A549 treated with GW870086 at 1 μM for 4 hours (cell line): ENCODE results near the gene RHOD. TPM values are rescaled to one million over a fixed set of nuclear protein-coding genes. Genes with fewer than 3 reads are reported as not detected.

Experiments used
- total RNA-seq: library from RNA; stranded (reverse); fragments of 200-300 nt; extraction: Qiagen RNA extraction; gene quantifications from 5 replicates; pipeline ENCODE4 v1.2.3, GENCODE V29; 2022; ENCODE audit warnings: low read depth

Gene RHOD
- 42.7 to 53.3 TPM (median 51.1 TPM) in 5 replicates for total RNA-seq

GRCh38 chr11:67056267-67057204 lies at the start of gene RHOD:
RHOD (plus strand) TSS chr11:67056847; CDS start chr11:67056903, 56 bp downstream.

DNA sequence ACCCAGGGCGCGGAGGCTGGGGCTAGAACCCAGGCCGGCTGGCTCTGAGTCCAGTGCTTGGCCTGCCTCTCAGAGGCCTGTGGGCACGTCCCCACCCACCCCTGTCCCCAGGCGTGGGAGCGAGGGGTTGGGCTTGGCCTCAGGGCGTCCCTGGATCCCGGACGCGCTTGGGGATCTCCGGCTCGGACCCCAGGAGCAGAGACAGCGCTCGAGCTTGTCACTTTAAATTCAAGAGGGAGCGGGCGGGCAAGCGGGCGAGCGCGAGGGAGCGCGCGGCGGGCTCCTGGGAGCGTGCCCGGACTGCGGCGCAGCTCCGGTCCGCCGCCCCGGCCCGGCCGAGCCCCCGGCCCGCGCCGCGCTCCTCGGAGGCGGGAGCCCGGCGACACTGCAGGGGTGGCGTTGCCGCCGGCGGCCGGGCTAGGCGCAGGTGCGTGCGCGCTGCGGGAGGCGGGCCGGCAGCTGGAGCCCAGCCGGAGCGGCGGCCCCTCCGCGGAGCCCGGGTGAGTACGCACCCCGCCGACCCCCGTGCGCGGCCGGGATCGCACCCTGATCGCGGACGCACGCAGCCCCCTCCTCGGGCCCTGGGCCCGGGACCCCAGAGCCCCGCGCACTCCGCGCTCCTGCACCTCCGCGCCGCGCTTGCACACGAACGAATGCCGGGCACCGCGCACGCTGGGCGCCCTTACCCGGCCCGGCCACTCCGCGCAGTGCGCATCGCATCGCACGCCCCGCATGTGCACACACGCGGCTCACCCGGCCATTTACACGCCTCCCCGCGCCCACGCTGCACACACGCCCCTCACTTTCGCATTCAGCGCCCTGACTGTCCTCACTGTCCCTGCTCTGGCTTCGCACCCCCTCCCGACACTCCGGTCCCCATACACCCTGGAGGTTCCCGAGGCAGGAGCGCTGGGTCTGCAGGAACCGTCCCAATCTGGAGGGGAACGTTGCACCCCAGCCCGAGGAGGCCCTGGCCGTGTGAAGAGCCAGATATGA lies 33.4 kb upstream of the RHOD start, which contains the start of gene SYT12:
TSS of gene SYT12 (plus strand) at position 174 of the 996 bp plus-strand sequence. CDS start 7,011 bp downstream, outside the sequence.

DNA sequence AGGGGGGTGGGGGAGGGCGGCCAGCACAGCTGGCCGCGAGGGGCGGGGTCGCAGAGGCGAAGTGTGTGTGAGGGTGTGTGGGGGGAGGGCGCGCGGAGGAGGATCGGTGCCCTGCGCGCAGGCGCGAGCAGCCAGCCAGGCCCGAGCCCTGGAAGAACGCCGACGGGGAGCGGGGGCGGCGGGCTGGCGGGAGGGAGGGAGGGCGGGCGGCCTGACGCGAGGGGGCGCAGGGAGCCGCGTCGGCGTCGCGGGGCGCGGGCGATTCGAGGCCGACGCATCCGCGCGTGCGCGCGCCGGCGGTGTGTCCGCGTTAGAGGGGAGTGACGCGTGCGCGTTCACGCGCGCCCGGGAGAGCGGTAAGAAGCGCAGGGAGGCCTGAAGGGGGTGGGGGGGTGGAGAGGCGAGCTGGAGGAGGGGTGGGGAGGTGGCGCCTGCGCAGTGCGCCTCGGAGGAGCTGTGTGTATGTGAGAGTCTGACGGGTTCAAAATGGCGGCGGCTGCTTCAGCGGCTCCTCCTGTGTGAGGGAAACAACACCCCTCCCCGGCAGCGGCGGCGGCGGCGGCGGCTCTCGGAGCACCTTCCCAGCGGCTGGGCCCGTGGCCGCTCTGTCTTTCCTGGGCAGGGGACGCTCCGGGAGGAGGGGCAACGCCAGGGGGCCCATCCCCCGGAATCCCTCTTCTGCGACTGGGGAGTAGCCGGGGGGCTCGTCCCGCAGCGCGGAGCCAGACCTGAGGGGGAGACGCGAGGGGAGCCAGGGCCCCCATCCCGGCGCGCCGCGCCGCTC lies 62.3 kb downstream of the RHOD start, which contains the start of gene KDM2A:
TSS of gene KDM2A (plus strand) at position 463 of the 784 bp plus-strand sequence. CDS start 2,054 bp downstream, outside the sequence.

Other genes with a start within 250 kb of the RHOD start
- gene RCE1, start 213.4 kb upstream of the RHOD start, total RNA-seq = 40.7 to 57.5 TPM (median 53.9 TPM) in 5 replicates
- gene LRFN4, start 199.8 kb upstream of the RHOD start, total RNA-seq = 84.6 to 115 TPM (median 106 TPM) in 5 replicates
- 32.8 to 42.0 TPM (median 38.6 TPM) in 5 replicates for gene PC, start 98.5 kb upstream of the RHOD start, total RNA-seq
- 60.1 to 99.8 TPM (median 85.5 TPM) in 5 replicates for gene C11orf86, start 81.5 kb upstream of the RHOD start, total RNA-seq
- 17.9 to 29.6 TPM (median 25.7 TPM) in 5 replicates for gene SYT12, start 33.7 kb upstream of the RHOD start, total RNA-seq
- gene KDM2A, start 62.4 kb downstream of the RHOD start, total RNA-seq = 42.0 to 51.9 TPM (median 46.7 TPM) in 5 replicates
- gene GRK2, start 209.6 kb downstream of the RHOD start, total RNA-seq = 25.8 to 39.1 TPM (median 36.4 TPM) in 5 replicates
- 18.7 to 29.1 TPM (median 26.9 TPM) in 5 replicates for gene ANKRD13D, start 232.5 kb downstream of the RHOD start, total RNA-seq
- gene SSH3, start 246.7 kb downstream of the RHOD start, total RNA-seq = 16.6 to 32.1 TPM (median 27.6 TPM) in 5 replicates